Effector CD4-positive, alpha-beta T cell (primary cell): ENCODE data around the gene TSGA10IP.
A peak's percentile ranks its signal among the peaks of the same experiment; 100 is the strongest.

Experiments used
- DNase-seq: peaks from one replicate; pipeline ENCODE4 v3.0.0-alpha.2; 2020

Gene TSGA10IP

GRCh38 chr11:65977621-65978390, 32.5 kb downstream of the TSGA10IP start:
- no peak for DNase-seq

DNA sequence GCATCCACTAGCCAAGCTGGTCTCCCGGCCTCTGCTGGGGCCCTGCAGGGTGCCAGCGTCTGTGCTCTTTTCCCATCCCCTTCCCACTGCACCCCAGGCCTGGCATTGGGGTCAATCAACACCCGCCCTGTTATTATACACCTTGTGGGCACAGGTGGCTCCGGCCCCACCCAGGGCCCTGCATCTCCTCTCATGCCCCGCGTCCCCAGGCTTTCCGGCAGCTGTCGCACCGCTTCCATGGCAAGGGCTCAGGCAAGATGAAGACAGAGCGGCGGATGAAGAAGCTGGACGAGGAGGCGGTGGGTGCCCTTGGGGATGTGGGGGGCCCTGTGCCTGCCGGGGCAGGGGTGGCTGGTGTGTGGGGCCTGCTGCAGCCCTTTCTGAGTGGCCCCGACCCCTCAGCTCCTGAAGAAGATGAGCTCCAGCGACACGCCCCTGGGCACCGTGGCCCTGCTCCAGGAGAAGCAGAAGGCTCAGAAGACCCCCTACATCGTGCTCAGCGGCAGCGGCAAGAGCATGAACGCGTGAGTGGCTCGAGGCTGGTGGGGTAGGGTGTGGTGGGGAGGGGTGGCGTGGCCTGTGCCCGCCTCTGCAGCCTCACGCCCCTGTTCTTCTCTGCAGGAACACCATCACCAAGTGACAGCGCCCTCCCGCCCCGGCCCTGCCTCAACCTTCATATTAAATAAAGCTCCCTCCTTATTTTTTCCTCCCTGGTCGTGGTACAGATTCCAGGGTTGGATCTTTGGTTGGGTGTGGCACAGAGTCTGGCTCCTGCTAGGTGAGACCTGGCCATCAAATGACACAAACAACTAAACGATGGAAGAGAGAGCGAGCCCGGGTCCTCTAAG, 33.3 kb downstream of the TSGA10IP start:
- DNase-seq: no peak

DNA sequence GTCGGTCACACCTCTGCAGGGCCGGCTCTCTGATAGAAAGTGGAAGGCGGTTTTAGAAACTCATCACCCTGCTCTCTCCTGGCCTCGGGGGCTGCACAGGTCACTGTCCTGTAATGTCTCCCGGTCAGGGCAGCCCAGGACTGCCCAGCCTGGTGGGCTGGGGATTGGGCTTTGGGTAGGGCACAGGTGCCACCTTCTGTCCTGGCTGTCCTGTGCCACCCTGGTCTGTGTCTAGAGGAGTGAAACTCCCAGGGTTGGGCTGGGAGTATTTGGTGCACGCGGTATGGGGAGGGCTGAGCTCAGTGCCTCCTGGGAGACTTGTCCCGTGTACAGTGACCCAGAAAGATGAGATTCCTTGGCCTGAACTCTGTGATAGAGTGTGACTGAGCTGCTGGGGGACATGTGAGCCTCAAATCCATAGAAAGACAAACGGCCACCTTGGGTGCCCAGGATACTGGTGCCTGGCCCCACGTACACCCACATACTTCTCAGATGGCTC, 34.0 kb downstream of the TSGA10IP start:
- DNase-seq: no peak

DNA sequence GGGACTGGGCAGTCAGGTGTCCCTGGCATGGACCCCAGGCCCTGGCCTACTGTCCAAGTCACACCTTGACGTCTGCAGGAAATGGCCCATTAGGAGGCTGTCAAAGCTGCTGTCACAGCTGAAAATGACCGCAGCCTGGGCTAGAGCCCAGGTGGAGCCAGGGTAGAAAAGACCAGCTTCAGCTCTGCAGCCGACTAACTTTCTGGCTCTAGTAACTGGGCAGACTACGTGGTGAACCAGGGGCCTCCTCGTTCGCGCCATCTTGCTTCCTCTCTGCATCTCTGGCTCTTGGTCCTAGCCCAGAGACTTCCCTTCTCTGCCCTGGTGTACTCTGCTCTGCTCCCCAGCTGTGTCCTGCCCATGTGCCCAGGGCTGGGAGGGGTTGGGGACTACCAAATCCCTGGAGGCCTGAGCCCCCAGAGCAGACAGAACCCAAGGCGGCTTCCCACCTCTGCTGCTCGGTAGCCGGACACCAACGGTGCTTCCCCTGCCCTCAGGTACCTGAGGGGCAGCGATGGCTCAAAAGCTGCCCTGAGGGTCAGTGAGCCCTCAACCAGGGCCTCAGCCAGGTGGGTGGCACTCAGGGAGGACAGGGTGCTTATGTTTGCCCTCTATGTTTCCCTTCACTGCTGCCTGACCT, 35.9 kb downstream of the TSGA10IP start:
- no peak for DNase-seq

GRCh38 chr11:65981972-65982823, 36.9 kb downstream of the TSGA10IP start:
- no peak for DNase-seq

- DNase-seq: no peak
Measured at GRCh38 chr11:65982824-65983588, 37.7 kb downstream of the TSGA10IP start.

- DNase-seq: no peak
Measured at GRCh38 chr11:65983589-65983987, 38.3 kb downstream of the TSGA10IP start.

DNA sequence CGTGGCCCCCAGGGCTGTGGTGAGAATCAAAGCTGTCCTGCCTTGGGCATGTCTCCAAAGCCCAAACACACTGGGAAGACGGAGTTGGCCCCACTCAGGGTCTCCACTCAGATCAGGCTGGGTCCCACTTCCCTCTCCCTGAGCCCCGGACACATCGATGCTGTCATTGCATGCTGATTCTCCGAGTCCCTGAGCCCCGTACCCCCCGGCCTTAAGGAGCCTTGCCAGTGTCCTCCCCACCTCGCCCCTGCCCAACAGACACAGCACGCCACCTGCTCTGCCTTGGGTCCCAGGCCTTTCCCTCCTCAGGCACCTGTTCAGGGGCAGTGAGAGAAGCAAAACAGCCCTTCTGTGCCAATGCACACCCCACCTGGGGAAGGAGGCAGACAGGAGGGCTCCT, 42.1 kb downstream of the TSGA10IP start:
- DNase-seq: no peak

DNA sequence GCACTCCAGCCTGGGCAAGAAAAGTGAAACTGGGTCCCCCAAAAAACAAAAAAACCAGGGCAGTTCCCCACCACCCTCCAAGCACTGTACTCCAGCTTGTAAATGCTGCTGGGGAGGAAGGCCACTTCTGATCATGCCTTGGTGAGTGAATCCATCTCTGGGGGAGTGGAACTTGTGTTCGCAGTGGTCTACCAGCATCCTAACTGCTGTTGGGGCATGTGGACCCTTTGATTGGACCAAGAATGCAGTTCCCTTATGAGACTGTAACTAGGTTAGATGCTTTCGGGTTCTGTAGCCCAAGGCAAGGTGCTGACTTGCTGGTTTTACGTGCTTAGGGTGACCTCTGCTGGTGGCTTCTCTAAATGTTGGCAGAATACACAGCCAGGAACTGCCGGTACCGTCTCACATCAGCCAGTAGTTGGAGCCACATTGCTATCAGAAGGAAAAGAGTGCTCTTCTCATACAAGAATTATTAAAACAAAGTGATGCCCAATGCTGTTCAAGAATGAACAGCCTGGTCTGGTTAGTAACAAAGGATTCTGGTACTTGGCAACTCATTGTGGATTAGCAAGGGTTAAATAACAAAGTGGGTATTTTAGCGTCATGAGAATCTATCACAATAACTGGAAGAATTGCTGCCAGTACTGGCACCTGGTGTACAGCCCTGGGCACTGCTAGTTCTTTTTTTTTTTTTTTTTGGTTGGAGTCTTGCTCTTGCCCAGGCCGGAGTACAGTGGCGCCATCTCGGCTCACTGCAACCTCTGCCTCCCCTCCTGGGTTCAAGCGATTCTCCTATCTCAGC, 43.7 kb downstream of the TSGA10IP start:
- peak; percentile 92 for DNase-seq

- no peak for DNase-seq
Measured at GRCh38 chr11:65992056-65992455, 46.8 kb downstream of the TSGA10IP start.

DNA sequence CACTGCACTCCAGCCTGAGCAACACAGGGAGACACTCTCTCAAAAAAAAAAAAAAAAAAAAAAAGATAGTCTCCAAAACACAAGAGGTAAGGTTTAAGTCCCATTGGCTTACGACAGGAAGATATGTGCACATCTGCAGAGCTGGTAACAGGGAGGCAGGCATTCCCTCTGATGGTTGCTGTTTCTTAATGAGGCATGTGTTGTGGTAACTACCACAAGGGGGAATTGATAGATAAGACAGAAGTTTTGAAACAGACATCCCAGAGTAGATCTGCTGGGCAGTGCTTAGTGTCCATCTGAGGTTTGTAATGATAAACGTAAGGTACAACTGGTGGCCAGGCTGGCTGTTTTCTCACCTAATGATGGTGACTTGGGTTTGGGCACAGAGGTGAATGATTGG, 52.0 kb downstream of the TSGA10IP start:
- no peak for DNase-seq

DNA sequence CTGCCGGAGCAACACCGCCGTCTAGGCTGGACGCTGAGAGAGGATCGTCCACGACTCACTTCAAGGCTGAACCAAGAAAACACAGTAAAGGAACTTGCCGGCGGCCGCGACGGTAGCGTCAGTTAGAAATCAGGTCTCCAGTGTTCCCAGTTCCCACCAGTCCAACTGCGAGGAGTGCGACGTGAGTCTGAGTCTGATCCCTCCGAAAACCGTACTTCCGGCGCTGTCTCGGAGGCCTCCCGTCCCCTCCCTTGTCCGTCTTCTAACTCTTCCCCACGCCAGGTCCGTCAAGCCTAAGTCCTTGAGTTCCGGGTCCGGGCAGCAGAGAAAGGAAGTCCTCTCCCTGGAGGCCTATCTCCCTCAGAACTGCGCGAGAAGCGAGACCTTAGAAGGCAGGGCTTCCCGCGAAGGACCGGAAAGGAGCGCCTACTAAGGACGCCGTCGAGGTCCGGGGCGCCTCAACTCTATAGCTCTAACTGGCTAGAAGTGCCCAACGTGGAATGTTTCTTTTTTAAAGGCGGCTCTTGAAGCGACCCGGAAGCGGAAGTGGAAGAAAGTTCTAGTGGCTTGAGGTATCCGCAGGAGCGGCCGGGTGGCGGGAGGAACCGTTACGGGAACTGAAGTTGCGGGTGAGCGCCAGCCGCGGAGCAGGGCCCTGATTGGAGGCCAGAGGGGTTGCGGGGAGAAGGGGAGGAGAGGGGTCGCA, 56.8 kb downstream of the TSGA10IP start, which contains the start of the genes BANF1 and EIF1AD:
Gene BANF1, plus strand, starts transcription at position 562 of the 706 bp plus-strand sequence. CDS start 748 bp downstream, outside the sequence.
Gene EIF1AD, minus strand, starts transcription at position 216 of the 706 bp plus-strand sequence. CDS start 1,768 bp downstream, outside the sequence.
- peak; percentile 85 for DNase-seq

DNA sequence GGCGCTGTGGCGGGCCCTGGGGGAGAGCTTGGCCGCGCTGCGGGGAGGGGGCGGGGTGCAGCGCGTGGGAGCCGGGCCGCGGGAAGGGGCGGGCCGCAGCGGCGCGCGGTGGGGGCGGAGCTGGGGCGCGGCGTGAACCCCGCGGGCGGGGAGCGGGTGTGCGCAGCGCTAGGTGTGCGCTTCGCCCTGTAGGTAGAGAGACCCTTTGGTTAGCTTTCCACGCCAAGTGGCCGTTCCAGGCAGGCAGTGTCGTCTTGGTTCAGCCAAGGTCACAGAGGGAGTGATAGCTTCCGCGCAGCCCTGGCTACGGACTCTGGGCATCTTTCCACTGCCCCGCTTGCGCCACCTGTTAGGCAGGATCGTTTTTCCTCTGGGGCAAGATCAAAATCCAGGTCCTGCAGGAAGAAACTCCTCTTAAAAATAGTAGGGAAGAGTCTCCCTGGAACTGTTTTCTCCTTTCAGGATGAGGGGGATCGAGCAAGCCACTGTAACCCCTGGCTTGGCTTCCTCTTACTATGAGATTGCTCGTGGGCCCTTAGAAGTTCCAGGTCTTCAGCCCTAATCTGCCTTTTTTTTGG, 57.5 kb downstream of the TSGA10IP start:
- no peak for DNase-seq

- no peak for DNase-seq
Measured at GRCh38 chr11:66003291-66003690, 58.0 kb downstream of the TSGA10IP start.

- DNase-seq: no peak
Measured at GRCh38 chr11:66004186-66004585, 58.9 kb downstream of the TSGA10IP start.

DNA sequence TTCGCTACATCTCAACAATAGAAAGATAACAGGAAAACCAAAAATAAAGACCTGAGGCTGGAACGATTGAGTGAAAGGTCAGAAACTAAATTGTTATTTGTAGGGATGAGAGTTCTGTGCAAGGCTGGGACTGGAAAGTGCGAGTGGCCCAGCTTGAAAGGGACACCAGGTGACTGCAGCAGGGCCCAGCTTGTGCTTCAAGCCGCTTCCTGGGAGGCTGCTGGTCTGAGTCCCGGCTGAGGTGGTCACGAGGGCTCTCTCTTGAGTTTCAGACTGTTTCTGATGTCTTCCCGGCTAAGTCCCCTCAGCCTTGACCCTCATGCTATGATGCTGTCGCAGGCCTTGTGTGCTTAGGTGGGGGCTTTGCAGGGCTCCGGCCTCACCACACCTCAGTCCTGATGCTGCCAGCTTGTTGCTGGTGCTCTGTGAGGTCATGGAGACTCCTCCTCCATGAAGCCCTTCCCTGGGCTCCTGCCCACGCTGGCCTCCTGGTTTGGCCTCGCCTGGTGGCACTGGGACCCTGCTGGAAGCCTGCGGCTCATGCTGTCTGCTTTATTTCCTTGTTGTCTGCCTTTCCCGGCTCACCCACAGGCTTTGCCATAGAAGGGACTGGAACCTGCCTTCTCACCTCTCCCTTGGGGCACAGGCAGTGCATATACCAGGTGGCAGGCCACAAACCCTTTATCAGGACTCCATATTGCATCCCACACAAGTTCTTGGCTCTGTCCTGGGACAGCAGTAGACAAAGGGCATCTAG, 61.0 kb downstream of the TSGA10IP start:
- DNase-seq: no peak

DNA sequence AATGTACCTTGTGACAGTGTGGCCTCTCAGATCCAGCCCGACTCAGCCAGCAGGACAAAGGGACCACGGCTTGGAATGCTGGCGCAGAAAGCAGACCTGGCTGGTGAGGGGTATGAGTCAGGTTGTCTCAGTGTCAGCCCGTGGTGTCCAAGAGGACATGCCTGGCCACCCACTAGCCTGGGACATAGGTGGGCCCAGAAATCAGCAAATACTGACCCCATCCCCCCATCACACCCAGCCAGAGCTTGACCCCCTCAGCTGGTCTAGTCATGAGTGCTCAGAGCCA, 61.6 kb downstream of the TSGA10IP start:
- DNase-seq: no peak

GRCh38 chr11:66007201-66007634, 61.9 kb downstream of the TSGA10IP start:
- DNase-seq: no peak

GRCh38 chr11:66008095-66008467, 62.8 kb downstream of the TSGA10IP start:
- no peak for DNase-seq
